Right ventricle myocardium superior (tissue), 1 donor: Measurements from ENCODE around the gene TENM4. TPM values are rescaled to one million over a fixed set of nuclear protein-coding genes. Genes with fewer than 3 reads are reported as not detected.

ENCODE experiments used
- ATAC-seq: fragments of 200-7000 bp; cut with Tn5 transposase; one replicate; pipeline ENCODE4 v1.9.1; 2020; ENCODE audit warnings: mild to moderate bottlenecking; ENCODE audit not compliant: poor library complexity
- DNase-seq: peaks from one replicate; pipeline ENCODE4 v3.0.0-alpha.2; 2020
- intact Hi-C: fragments of 100-400 bp; cut with DNase I; formaldehyde crosslinking; loops from one replicate; pipeline ENCODE4 v1.11.2; 2022
- total RNA-seq: library from RNA; stranded (reverse); fragmentation: NEBNext Ultra II Directional; extraction: Animal tissue kit (Norgen Biotek cat#: 25700); gene quantifications from one replicate; pipeline ENCODE4 v1.2.1, GENCODE V29; 2021
- donor health status: DM: no; HTN: yes; CAD: no; lungs with severe emphysema.

Gene TENM4
- total RNA-seq, 1 donor from 2014 or later = 0.81 TPM

GRCh38 chr11:79070518-79070917 is 370.3 kb downstream of the TENM4 start:
- DNase-seq = no peak
- no peak for ATAC-seq
- intact Hi-C loops = no loop called here

- no peak for ATAC-seq
- no peak for DNase-seq
- intact Hi-C loops = no loop called here
Measured at GRCh38 chr11:79069504-79069903, 371.3 kb downstream of the TENM4 start.

GRCh38 chr11:79068356-79068755 is 372.5 kb downstream of the TENM4 start:
- ATAC-seq (no peak), DNase-seq (no peak)
- intact Hi-C loops = no loop called here

GRCh38 chr11:79067352-79067679 is 373.5 kb downstream of the TENM4 start:
- no peak for DNase-seq
- ATAC-seq = no peak
- intact Hi-C loops = no loop called here

GRCh38 chr11:79066456-79067351 is 374.1 kb downstream of the TENM4 start:
- ATAC-seq (no peak), DNase-seq (no peak)
- intact Hi-C loops = no loop called here

GRCh38 chr11:79062814-79063762 is 377.7 kb downstream of the TENM4 start:
- ATAC-seq (peak; percentile 57), DNase-seq (no peak)
- intact Hi-C loops = no loop called here

GRCh38 chr11:79060081-79060953 is 380.5 kb downstream of the TENM4 start:
- DNase-seq (no peak), ATAC-seq (no peak)
- intact Hi-C loops = no loop called here

- ATAC-seq = no peak
- no peak for DNase-seq
Measured at GRCh38 chr11:79059141-79059540, 381.7 kb downstream of the TENM4 start.

GRCh38 chr11:79055856-79056631 is 384.8 kb downstream of the TENM4 start:
- intact Hi-C loops = no loop called here
- ATAC-seq (peak; percentile 65), DNase-seq (no peak)

More at GRCh38 chr11:79059141-79059540, 381.7 kb downstream of the TENM4 start:
- intact Hi-C loops = no loop called here

GRCh38 chr11:79054636-79055035 is 386.2 kb downstream of the TENM4 start:
- ATAC-seq = no peak
- no peak for DNase-seq
- intact Hi-C loops = no loop called here

GRCh38 chr11:79052544-79052943 is 388.3 kb downstream of the TENM4 start:
- ATAC-seq (no peak), DNase-seq (no peak)
- intact Hi-C loops = no loop called here

GRCh38 chr11:79050786-79051185 is 390.0 kb downstream of the TENM4 start:
- ATAC-seq = peak; percentile 87
- DNase-seq = peak; percentile 66
- intact Hi-C loops = no loop called here

- no peak for DNase-seq
- intact Hi-C loops = no loop called here
- no peak for ATAC-seq
Measured at GRCh38 chr11:79049741-79050179, 391.1 kb downstream of the TENM4 start.

GRCh38 chr11:79047980-79048379 is 392.9 kb downstream of the TENM4 start:
- intact Hi-C loops = no loop called here
- DNase-seq (no peak), ATAC-seq (no peak)

- DNase-seq (no peak), ATAC-seq (no peak)
- intact Hi-C loops = no loop called here
Measured at GRCh38 chr11:79047321-79047720, 393.5 kb downstream of the TENM4 start.

GRCh38 chr11:79046366-79046765 is 394.5 kb downstream of the TENM4 start:
- no peak for DNase-seq
- no peak for ATAC-seq
- intact Hi-C loops = no loop called here

- DNase-seq (no peak), ATAC-seq (no peak)
- intact Hi-C loops = no loop called here
Measured at GRCh38 chr11:79045800-79046304, 395.0 kb downstream of the TENM4 start.
